Sciatic nerve (tissue), 2 donors: Measurements from ENCODE around the gene CPVL. TPM values are rescaled to one million over a fixed set of nuclear protein-coding genes. Genes with fewer than 3 reads are reported as not detected.

Source experiments
- ATAC-seq: fragments of 200-7000 bp; cut with Tn5 transposase; one replicate; pipeline ENCODE4 v1.9.1; 2020; ENCODE audit warnings: mild to moderate bottlenecking, moderate library complexity
- DNase-seq: peaks from one replicate; pipeline ENCODE4 v3.0.0-alpha.2; 2020; ENCODE audit warnings: low spot score
- intact Hi-C: fragments of 100-400 bp; cut with DNase I; formaldehyde crosslinking; loops from one replicate; pipeline ENCODE4 v1.14.2; 2022
- total RNA-seq: library from RNA; stranded (reverse); fragmentation: NEBNext Ultra II Directional; extraction: Animal tissue kit (Norgen Biotek cat#: 25700); gene quantifications from one replicate; pipeline ENCODE4 v1.2.1, GENCODE V29; 2021
- donor health status: DM: no; HTN: no; CAD: no.
- donor health status: DM: no; HTN: no; CAD: no.

CPVL gene
- total RNA-seq, 1 donor from 2014 or later: 21.5 TPM

DNA sequence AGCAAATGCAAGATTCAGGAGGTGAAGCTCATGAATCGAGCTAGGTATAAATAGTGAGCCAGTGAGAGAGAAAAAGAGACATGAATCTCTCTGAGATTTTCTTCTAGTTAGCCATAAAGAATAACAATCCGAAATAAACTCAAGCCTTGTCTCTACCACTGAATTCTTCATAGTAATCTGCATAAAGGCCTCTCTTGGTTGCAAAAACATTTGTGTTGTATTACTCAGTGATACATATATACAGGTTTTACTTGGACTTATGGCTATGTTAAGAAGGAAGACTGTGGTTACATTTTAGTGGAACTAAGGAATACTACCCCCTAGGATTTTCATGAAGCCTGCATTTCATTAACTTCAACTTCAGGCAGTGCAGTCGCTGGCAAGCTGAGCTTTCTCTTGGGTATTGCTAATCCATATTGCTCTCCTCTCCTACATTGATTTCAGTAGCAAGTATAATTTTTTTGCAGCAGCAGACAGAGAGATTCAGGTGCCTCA lies 115.5 kb downstream of the CPVL start:
- no peak for DNase-seq
- no peak for ATAC-seq
- intact Hi-C loops: no loop called here

GRCh38 chr7:29022291-29022988 lies 123.9 kb downstream of the CPVL start:
- intact Hi-C loops: no loop called here
- DNase-seq (no peak), ATAC-seq (no peak)

- no peak for ATAC-seq
- intact Hi-C loops: no loop called here
- no peak for DNase-seq
These were observed 126.4 kb downstream of the CPVL start for GRCh38 chr7:29019896-29020295.

GRCh38 chr7:29019387-29019786 lies 127.0 kb downstream of the CPVL start:
- DNase-seq (no peak), ATAC-seq (peak; percentile 67)
- intact Hi-C loops: no loop called here

- ATAC-seq (no peak), DNase-seq (no peak)
- intact Hi-C loops: no loop called here
These were observed 128.6 kb downstream of the CPVL start for GRCh38 chr7:29017713-29018112.

DNA sequence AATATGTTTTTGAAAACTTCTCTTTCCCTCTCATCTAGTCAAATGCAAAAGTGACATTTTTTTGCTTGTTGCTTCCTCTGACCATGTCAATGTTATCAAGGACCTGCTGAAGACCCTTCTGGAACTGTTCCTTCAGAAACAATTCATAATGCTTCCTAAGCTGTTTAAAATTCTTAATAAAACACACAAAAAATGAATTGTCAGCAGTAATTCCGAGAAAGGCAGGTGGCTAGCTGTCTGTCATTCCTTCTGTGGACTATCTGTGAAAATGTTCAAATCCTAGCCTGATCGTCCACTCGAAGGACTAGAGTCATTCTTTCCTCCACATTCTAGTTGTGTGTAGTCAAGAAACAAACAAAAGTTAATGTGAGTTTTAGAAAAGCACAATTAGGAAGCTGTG lies 131.6 kb downstream of the CPVL start:
- intact Hi-C loops: no loop called here
- DNase-seq (no peak), ATAC-seq (no peak)

GRCh38 chr7:29013931-29014330 lies 132.4 kb downstream of the CPVL start:
- ATAC-seq (no peak), DNase-seq (no peak)
- intact Hi-C loops: no loop called here

- ATAC-seq (no peak), DNase-seq (no peak)
- intact Hi-C loops: no loop called here
These were observed 133.1 kb downstream of the CPVL start for GRCh38 chr7:29013082-29013695.

DNA sequence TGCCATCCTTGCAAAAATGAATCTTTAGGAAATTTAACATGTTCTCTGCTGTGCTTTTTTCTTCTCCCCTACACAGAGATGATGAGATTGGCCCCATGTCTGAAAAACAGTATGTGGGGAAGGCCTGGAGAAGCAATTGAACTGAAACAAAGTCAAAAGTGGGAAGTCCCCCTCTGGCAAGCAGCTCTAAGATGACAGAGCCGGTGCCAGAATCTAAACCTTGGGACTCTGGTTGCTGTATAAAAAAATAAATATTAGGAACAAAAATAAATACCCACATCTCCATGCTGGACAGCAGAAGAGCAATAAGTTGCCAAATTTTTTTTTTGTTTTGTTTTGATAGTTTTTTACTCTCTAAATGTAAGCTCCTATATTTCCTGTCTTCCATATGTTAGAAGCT lies 136.4 kb downstream of the CPVL start:
- DNase-seq (no peak), ATAC-seq (no peak)
- intact Hi-C loops: no loop called here

- ATAC-seq: no peak
- DNase-seq: no peak
- intact Hi-C loops: no loop called here
These were observed 137.7 kb downstream of the CPVL start for GRCh38 chr7:29008590-29008989.

GRCh38 chr7:29007127-29007526 lies 139.2 kb downstream of the CPVL start:
- no peak for DNase-seq
- intact Hi-C loops: no loop called here
- no peak for ATAC-seq

DNA sequence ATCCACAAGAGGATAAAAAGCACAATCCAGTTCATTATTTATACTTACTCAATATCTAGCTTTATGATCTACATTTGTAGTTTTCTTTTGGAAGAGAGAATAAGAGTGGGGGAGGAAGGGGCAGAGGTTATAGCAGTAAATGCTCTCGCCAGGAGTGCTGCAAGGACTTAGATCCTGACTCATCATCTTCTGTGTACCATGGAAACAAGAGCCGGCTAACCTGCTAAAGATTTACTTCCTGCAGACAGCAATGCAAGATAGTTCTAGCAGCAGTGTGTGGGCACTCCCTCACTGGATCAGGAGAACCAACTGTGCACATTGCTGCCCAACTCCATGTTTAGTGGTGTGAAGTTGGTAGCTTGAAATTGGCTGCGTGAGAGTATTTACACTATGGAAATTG lies 140.5 kb downstream of the CPVL start:
- peak; percentile 70 for ATAC-seq
- intact Hi-C loops: no loop called here
- no peak for DNase-seq

DNA sequence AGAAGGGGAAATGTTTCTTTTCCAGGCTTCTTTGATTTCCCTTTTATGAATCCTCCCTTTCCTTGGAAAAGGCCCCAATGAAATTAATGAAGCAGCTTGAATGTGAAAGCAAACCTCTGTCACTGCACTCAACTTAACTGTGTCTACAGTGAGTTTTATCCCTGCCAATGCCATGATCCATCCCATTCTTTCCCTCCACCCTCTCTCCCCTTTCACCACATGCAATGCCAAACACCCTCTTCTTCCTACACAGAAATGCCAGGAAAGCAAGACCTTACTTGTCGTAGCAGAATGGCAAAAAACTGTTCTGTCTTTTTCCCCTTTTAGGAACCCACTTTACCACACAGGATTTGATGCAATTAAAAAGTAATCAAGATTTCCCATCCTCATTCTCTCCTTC lies 140.9 kb downstream of the CPVL start:
- peak; percentile 49 for ATAC-seq
- intact Hi-C loops: no loop called here
- DNase-seq: no peak

- no peak for DNase-seq
- ATAC-seq: no peak
- intact Hi-C loops: no loop called here
These were observed 142.6 kb downstream of the CPVL start for GRCh38 chr7:29003703-29004102.

- no peak for ATAC-seq
- intact Hi-C loops: no loop called here
- no peak for DNase-seq
These were observed 145.6 kb downstream of the CPVL start for GRCh38 chr7:29000717-29001076.

GRCh38 chr7:28999895-29000716 lies 146.2 kb downstream of the CPVL start:
- no peak for DNase-seq
- intact Hi-C loops: no loop called here
- peak; percentile 74 for ATAC-seq

DNA sequence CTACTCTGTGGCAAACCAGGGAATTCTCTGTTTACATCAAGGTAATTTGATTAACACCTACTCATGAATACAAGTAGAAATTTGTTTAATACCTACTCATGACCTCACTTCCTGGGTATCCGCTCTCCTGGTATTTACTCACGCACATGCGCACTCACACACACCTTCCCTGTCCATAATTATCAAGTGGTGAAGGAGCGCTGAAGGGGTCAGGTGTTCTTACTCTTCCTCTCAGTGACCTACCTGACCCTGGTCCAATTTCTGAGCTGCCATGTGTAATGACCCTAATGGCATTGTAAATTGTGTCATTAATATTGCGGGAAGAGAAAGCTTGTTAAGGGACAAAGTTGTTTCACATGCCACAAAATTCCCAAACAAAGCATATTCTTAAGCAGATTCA lies 146.9 kb downstream of the CPVL start:
- intact Hi-C loops: no loop called here
- no peak for DNase-seq
- ATAC-seq: no peak

GRCh38 chr7:28998105-28998504 lies 148.2 kb downstream of the CPVL start:
- intact Hi-C loops: no loop called here
- no peak for DNase-seq
- ATAC-seq: peak; percentile 13

- intact Hi-C loops: no loop called here
- DNase-seq: no peak
- ATAC-seq: no peak
These were observed 149.5 kb downstream of the CPVL start for GRCh38 chr7:28996836-28997235.

DNA sequence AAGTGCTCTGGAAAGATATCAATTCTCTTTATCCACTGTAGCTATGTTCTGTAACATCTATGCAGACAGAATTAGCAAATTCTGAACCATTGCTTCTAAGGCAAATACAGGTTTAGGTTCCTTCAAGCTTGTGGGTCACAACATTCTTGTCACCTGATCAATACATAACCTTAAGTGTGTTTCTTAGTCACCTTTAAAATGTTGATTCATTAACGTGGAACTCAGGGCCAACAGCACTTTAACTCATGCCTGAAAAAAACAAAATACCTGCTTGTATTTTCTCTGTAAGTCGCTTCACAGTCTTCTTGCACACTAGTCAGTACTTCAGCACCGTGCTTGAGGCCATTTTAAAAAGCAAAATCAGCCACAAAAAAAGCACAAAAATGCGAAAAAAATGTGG lies 153.0 kb downstream of the CPVL start:
- intact Hi-C loops: no loop called here

More for the DNA sequence above, 153.0 kb downstream of the CPVL start:
- ATAC-seq (no peak), DNase-seq (no peak)
